GM12801 (cell line): ENCODE data around the gene MAPK1.

Experiments
- TF ChIP-seq, protein P1 (sequence below): IDR thresholded peaks from one replicate; pipeline ENCODE4 v1.5.1; 2011; ENCODE audit warnings: control low read depth; ENCODE audit not compliant: insufficient read length; ENCODE audit errors: extremely low read depth

Gene MAPK1

DNA sequence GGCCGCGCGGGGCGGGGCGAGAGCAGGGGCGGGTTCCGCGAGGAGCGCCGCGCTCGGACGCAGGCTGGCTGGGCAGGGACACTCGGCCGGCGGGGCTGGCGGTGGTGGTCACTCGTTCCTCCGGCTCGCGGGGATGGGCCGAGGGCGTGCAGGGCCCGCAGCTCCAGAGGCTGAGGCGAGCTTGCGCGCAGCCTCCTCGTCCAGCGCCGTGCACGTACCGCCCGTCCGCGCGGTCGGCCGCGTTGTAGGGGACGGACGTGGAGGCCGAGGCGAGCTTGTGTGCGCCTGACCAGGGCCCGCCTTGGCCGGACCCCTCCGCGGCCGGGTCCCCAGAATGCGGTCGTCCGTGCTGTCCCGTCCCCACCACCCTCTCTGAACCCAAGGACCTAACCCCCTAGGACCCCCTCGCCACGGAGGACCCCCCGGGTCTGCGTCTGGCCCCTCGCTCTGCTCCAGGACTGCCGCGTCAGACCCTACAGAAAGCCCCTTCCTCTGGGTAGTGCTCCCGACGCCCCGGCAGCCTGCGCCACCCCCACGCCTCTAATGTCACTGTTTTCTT is 131.3 kb downstream of the MAPK1 start:
- TF ChIP-seq, protein P1, sequence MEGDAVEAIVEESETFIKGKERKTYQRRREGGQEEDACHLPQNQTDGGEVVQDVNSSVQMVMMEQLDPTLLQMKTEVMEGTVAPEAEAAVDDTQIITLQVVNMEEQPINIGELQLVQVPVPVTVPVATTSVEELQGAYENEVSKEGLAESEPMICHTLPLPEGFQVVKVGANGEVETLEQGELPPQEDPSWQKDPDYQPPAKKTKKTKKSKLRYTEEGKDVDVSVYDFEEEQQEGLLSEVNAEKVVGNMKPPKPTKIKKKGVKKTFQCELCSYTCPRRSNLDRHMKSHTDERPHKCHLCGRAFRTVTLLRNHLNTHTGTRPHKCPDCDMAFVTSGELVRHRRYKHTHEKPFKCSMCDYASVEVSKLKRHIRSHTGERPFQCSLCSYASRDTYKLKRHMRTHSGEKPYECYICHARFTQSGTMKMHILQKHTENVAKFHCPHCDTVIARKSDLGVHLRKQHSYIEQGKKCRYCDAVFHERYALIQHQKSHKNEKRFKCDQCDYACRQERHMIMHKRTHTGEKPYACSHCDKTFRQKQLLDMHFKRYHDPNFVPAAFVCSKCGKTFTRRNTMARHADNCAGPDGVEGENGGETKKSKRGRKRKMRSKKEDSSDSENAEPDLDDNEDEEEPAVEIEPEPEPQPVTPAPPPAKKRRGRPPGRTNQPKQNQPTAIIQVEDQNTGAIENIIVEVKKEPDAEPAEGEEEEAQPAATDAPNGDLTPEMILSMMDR = no peak

DNA sequence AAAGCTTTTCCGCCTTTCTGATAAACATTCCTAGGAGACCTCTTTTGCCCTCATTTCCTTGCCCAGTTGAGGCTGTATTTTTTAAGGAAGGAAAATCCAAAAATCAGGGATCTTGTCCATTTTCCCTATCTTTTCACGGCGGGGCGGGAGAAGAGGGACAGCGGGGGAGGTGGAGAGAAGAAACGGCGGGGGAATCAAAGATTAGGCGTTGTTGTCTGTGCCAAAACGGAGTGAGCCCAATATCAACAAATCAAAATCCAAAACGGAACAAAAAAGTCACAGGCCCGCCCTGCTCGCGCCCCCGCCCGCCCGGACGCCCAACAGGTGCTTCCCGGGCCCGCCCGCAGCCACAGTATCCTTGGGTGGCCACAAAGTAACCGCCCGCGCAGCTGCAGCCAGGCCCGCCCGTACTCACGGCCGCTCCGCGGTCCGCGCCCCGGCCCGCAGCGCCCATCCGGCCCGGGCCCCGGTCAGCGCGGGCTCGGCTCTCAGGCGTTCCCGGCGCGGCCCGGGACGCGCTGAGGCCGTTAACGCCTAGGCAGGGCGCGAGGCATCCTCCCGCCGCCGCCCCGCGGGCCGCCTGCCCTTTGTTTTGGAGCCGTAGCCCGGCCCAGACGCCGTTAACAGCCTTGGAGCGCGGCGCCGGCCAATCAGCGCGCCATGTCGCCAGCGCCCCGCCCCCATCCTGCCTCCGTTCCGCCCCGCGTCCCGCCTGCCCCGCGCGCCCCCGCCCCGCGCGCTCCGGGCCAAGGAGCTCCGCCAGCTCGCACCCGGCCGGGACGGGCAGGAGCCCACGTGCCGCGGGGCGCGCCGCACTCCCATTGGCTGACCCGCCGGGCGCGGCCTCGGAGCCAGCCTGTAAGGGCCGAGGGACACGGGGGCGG is 132.0 kb downstream of the MAPK1 start, which contains the start of gene YPEL1:
YPEL1 (minus strand) TSS at position 595 of the 884 bp plus-strand sequence. CDS start 25,050 bp downstream, outside the sequence.
- TF ChIP-seq, protein P1 = no peak

DNA sequence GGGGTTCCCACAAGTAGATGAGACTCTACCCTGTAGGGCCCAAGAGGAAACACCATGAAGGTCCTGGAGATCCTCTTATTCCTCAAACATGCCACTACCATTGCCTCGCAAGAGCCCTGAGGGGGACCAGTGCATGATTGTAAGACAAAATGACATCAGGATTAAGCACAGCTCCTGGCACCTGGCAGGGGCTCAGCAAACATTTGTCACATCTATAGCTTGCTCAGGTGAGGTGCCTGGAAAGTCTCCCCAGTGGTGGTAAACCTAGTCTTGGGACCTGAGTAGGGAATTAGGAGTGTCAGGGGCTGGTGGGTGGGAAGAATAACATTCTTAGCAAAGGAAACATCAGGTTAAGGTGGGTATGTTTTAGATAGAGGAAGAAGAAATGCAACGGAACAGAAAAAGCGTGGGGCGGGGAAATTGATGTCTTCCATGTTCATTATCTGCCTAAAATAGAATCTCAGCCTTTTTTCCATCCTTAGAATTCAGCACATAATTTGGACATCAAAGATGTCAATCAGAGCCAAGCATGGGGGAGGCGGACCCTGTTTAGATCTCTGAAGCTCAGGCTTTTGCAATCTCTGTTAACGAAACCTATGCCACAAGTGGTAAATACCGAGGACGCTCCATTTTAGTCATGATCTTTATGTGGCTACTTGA is 132.8 kb downstream of the MAPK1 start:
- TF ChIP-seq, protein P1 = no peak

DNA sequence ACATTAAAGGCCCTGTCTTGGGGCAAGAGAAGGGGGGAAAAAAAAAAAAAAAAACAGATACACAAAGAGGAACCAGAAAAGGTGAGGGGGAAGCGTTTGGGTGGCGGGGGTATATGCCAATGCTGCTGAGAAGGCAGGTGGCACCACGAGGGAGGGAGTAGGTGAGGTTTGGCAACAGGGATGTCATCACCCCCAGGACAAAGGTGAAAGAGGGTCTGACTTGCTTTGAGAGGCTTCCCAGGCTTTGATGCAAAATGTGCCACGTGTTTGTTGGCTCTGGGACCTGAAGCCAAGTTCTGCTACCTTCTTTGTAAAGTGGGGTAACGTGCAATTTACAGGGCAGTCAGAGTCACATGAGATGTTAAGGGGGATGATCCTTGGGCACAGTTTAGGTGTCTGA is 135.9 kb downstream of the MAPK1 start:
- TF ChIP-seq, protein P1 = no peak

DNA sequence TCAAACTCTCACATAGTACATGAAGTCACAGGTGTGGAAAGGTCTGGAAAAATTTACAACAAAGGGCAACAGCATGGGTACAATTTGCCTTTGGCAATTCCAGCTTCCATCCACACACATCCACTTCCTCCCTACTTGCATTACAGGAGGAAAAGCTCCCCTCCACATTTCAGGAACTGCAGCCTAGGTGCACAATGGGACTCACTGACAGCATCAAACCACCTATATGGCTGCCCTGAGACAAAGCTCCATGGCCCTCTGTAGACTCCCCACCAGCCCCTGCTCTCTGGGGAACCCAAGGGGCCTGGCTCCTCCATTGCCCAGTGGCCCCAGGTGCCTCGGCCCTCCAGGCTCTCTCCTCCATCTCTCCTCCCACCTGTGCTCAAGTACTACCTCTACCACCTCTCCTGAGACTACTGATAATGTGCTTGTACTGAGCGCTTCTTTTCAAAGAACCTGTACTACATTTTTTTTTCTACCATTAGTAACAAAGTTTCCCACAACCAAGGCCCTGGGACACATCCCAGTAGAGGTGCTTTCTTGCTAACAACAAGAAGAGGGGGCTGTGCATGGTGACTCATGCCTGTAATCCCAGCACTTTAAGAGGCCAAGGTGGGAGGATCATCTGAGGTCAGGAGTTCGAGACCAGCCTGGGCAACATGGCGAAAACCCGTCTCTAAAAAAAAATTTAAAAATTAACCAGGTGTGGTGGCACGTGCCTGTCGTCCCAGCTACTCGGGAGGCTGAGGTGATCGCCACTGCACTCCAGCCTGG is 136.7 kb downstream of the MAPK1 start:
- TF ChIP-seq, protein P1 = no peak

DNA sequence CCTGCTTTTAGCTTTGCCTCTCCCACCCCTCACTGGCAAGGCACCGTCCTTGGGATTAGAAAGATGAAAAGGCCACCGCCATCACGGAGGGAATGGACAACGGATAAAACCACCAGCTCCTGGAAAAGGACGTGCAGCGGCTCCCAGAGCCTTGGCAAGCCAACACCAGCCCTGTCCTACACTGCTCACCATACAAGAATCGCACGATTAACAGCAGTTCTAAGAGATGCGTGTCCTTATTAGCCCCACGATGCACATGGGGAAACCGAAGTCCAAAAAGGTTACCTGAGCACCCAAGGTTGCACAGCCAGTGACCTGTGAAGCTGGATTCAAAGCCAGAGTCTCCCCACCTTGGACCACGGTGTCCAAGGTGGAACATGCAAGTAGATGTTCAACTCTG is 139.2 kb downstream of the MAPK1 start:
- TF ChIP-seq, protein P1 = no peak
